T-helper 1 cell treated with Interleukin-12 subunit alpha and Interleukin-12 subunit beta and Interleukin-4 antibody, amounts not matched to agents 30 ng/mL and 1 ng/mL, for 36 hours (primary cell): ENCODE data around the gene S100A8. TPM values are rescaled to one million over a fixed set of nuclear protein-coding genes. Genes with fewer than 3 reads are reported as not detected.
"Not testable (repeated sequence)": the region's sequence is repeated elsewhere in the genome, so short reads cannot be mapped to it uniquely, and the experiment has no call there.

Source experiments
- intact Hi-C: fragments of 100-400 bp; cut with micrococcal nuclease; formaldehyde crosslinking; loops from one replicate; pipeline ENCODE4 v1.15.1; 2024
- total RNA-seq: library from RNA; stranded (reverse); gene quantifications from 2 replicates; pipeline ENCODE4 v1.2.3, GENCODE V29; 2022

The S100A8 gene
- total RNA-seq, 1 donor from 2014 or later: not detected

DNA sequence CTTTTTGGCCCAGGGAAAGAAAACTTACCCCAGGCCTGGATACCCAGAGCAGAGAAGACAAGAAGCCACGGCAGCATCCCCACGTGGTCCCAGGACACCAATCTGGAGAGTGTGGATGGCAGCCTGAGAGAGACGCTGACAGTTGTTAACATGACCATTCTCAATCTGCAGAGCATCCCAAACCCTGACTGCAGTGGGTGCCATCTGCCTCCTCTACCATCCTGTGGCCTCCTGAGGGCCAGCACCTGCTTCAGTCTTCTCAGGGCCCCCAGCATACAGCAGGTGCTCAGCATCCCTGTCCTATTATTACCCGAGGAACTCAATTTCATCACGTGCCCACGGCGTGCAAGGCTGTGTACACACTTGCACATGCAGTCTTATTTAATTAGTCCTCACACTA is 43.0 kb downstream of the S100A8 start:
- intact Hi-C loops: no loop called here

DNA sequence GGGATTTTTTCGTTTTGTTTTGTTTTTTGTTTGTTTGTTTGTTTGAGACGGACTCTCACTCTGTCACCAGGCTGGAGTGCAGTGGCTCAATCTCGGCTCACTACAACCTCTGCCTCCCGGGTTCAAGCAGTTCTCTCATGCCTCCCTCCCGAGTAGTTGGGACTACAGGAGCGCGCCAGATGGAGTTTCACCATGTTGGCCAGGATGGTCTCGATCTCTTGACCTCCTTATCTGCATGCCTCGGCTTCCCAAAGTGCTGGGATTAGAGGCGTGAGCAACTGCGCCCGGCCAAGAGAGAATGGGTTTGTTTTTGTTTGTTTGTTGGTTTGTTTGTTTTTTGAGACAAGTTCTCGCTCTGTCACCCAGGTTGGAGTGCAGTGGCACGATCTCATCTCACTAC is 43.8 kb downstream of the S100A8 start:
- intact Hi-C loops: not testable (repeated sequence)

DNA sequence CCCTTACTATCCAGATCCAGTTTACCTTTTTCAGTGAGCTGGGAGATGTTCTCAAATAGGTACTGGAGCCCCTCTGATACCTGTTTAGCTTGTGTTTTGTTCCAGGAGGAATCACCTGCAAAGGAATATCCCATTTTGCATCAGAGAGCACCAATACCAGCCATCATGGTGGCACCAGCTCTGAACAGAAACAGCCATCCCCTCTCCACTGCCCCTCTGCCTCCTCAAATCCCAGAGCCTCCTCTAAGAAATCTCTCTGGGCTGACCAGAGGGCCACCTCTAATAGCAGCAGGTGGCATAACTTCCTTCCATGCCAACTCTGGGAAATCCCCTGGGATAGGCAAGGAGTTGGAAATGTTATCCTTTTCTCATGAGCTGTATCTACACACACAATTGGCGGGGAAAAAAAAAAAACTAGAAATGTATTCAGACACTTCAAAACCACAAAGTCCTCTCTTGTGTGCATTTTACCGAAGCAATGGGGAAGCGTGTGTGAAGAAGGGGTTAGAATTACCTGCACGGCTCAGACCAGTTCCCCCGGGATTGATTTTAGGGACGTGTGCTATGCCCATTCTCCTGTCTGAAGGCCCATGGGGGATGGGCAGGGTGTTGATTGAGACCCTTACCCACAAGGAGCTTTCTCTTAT is 44.7 kb downstream of the S100A8 start:
- intact Hi-C loops: no loop called here

DNA sequence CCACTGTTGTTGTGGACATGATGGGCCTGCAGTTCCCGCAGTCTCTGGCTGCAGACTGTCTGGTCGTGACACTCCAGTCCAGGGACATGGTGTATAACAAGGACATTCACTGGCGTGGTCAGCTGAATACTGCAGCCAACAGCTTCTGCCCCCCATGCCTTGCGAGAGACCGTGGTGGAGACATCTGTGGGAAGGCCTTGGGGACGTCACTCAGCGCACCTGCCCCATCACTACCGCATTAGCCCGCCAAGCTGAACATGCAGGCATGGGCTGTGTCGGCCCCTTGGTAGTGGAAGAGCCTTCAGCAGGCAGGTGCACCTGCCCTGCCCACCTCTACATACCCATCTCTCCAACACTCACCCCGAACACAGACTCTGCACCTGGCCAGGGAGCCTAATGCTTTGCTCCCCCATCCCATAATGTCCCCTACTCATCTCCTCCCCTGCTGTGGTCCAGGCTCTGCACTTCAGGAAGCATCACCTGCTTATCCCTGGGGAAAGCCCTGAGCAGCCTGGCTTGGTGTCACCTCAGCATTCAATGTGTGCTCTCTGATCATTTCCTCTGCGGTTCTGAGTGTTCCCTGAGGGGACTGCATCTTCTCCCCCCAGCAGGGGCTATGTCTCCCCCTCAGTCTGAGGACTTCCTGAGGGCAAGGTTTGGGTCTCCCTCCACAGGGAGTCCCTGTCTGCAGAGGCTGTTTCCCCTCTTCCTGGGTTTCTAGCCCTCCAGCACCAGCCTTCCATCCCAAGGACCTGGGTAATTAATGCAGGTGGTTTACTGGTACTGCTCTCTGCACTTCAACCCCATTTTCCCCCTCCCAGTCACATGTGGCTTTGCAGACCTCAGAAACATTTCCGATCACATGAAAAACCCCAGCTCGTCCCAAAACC is 45.4 kb downstream of the S100A8 start:
- intact Hi-C loops: no loop called here

DNA sequence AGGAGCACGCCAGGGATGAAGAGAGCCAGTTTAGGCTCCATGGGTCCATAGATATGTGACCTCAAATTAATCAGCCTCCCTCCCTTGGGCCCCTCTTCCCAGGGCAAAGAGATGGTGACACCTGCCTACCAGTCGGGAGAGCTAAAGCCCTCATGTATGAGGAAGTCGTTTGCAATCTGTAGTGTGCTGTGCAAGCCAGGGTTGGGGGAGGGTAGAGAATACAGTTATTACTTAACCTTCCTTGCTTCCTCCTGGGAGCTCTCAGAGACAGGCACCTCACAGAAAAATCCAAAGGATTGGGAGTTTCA is 46.2 kb downstream of the S100A8 start:
- intact Hi-C loops: no loop called here

DNA sequence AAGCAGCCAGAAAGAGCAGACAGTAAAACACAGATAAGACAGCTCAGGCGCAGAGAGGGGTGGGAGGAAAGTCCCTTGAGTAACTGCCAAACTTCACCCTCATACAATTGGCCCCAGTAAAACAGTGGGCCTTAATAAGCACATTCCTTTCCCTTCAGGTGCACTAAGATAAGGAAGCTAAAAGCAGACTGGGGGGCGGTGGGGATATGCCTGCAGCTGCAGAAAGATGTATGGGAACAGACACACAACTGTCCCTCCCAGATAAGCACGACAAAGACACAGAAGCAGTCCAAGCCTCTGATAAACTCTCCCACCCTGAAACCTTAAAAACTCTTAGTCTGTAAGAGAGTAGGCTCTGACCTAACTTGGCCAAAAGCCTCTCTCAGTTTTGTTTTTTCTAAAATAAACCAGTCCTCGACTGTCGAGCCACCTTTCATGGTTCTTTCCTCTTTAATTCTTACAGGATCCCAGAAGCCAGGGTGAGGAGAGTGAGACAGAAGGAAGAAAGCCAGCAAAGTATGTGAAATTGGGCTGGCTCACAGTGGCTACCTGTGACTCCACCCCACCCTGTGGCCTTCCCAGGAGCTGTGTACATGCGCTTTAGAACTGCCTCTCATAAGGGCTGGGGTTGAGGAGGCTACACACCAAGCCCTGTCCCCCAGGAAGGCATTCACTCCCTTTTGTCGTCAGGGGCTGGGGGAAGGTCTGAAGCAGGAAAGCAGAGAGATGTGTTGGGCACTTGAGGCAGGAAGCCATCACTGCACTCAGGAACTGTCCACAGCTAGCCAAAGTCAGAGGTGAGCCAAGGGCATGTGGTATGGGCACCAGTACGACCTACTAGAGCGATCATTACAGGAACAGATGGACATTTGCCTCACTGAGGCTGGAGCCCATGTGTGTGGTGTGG is 46.8 kb downstream of the S100A8 start:
- intact Hi-C loops: no loop called here

DNA sequence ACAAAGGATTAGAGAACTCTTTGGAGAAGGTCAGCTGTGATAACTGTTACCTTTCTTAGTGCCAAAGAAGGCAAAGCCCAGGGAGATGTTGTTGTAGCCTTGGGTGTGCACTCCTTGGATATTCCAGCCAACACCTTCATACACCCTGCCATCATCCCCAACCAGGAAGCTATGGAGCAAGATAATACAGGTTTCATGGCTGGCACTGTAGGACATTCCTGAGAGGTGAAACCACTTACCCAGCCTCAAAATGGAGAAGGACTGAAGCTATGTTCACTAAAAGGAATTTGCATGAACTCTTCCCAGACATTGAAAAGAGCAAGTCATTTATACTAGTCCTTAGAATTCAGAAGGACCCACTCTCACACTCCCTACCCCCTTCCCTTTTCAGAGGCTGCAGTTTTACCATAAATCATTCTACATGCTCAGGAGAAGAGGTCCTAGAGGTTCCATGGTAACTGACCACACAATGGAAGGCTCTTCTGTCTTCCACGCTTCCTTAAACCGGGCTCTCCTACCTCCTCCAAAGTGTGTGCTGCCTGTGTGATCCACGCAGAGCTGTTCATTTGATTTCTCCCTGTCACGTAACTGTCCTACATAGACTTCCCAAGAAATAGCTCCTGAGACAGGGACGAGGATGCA is 47.7 kb downstream of the S100A8 start:
- intact Hi-C loops: no loop called here

DNA sequence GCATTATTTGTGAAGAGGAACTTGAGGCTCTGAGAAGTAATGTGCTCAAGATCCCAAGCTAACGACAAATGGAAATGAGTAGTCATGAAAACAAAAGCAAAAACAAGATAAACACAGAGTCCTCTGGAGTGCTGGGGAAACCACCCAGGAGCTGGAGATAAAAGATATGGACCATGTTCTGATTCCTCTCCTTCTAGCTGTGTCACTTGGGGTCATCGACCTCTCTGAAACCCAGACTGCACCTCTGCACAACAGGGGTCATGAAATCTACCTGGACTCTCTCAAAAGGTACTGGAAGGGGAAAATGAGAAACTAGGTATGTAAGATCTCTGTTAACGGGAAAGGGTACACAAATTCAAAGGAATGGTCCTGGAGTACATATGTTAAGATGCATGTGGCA is 48.7 kb downstream of the S100A8 start:
- intact Hi-C loops: no loop called here

DNA sequence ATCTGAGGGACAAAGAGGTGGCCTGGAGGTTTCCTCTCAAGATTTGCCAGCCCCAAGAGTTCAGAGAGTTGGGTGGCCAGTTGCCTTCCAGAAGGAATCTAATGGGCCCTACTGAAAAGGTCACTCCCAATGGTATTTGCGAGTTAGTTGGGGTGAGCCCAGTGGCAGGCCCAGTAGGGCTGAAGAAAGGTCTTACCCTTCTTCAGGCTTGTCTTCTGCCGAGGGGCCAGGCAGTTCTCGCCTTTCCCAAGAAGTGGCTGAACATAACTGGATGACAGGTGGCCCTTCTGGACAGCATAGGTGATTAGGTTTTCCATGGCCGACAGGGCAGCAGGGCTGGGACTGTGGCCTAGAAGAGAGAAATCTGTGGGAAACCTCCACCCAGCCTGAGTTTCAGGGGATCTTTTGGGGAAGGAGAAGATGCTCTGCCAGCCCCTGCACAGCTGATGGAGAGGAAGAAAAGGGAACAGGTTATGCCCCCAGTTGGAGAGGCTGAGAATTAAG is 49.4 kb downstream of the S100A8 start:
- intact Hi-C loops: no loop called here

DNA sequence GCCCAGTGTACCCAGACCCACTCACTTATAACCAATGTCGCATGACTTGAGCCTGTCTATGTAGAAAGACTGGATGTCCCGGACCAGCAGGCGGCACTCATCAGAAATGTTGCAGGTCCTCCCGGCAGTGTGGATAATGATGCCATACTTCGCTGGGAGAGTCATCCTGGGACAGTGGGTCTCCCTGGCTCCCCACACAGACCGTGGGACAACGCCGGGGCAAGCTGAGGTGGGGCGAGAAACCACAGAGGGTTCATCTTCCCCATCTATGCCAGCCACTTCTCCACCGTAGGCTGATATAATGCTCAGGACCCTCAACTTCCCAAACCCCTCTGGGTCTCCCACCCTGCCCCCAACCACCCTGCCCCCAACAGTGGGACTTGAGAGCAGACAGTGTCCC is 50.5 kb downstream of the S100A8 start:
- intact Hi-C loops: no loop called here

Other genes starting within 250 kb of the S100A8 start
- gene SPRR2G, start 240.2 kb downstream of the S100A8 start, total RNA-seq: not detected in 2 replicates
- gene LELP1, start 187.6 kb downstream of the S100A8 start, total RNA-seq: not detected in 2 replicates
- not detected in 2 replicates for gene PRR9, start 173.5 kb downstream of the S100A8 start, total RNA-seq
- gene LORICRIN, start 131.4 kb downstream of the S100A8 start, total RNA-seq: not detected in 2 replicates
- not detected in 2 replicates for gene PGLYRP3, start 78.1 kb downstream of the S100A8 start, total RNA-seq
- not detected in 2 replicates for gene PGLYRP4, start 42.2 kb downstream of the S100A8 start, total RNA-seq
- gene S100A9, start 33.2 kb downstream of the S100A8 start, total RNA-seq: 2.4 and 3.9 TPM in 2 replicates
- not detected in 2 replicates for gene S100A12, start 15.5 kb downstream of the S100A8 start, total RNA-seq
- not detected in 2 replicates for gene S100A7A, start 25.4 kb upstream of the S100A8 start, total RNA-seq
- gene S100A7, start 69.6 kb upstream of the S100A8 start, total RNA-seq: not detected in 2 replicates
- gene S100A6, start 144.9 kb upstream of the S100A8 start, total RNA-seq: 410 and 418 TPM in 2 replicates
- 2.6 and 3.9 TPM in 2 replicates for gene S100A5, start 149.9 kb upstream of the S100A8 start, total RNA-seq
- gene S100A4, start 154.7 kb upstream of the S100A8 start, total RNA-seq: 762 and 767 TPM in 2 replicates
- 0.24 TPM in 1 of 2 replicates, not detected in the other for gene S100A3, start 158.2 kb upstream of the S100A8 start, total RNA-seq
- 0.78 TPM in 1 of 2 replicates, not detected in the other for gene S100A2, start 174.8 kb upstream of the S100A8 start, total RNA-seq
- gene S100A16, start 222.1 kb upstream of the S100A8 start, total RNA-seq: not detected in 2 replicates
- gene S100A14, start 225.3 kb upstream of the S100A8 start, total RNA-seq: not detected in 2 replicates
- 2.4 and 5.1 TPM in 2 replicates for gene S100A13, start 236.4 kb upstream of the S100A8 start, total RNA-seq
- not detected in 2 replicates for gene S100A1, start 237.4 kb upstream of the S100A8 start, total RNA-seq
- 103 and 105 TPM in 2 replicates for gene CHTOP, start 243.0 kb upstream of the S100A8 start, total RNA-seq